Measurements from ENCODE around the gene MED12L.
"Not testable (repeated sequence)": the region's sequence is repeated elsewhere in the genome, so short reads cannot be mapped to it uniquely, and the experiment has no call there.

The MED12L gene

DNA sequence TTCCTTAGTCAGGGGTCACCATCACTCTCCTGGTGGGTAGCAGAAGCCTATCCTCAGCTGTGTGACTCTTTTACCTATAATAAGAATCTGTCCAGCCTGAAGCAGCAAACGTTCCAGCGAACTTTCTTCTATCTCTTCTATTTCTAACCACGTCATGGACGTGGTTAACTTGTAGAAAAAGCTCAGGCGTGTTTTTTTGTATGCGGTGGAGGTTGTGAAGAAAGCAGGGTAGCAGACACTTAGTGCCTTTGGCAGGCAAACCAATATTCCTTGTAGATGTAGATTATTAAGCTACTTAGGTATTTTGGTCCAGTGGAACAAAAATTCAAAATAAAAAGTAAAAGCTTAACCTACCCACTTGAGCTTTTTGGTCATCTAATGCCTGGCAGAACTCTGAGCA is 149.4 kb downstream of the MED12L start:
- TF ChIP-seq, protein P1, sequence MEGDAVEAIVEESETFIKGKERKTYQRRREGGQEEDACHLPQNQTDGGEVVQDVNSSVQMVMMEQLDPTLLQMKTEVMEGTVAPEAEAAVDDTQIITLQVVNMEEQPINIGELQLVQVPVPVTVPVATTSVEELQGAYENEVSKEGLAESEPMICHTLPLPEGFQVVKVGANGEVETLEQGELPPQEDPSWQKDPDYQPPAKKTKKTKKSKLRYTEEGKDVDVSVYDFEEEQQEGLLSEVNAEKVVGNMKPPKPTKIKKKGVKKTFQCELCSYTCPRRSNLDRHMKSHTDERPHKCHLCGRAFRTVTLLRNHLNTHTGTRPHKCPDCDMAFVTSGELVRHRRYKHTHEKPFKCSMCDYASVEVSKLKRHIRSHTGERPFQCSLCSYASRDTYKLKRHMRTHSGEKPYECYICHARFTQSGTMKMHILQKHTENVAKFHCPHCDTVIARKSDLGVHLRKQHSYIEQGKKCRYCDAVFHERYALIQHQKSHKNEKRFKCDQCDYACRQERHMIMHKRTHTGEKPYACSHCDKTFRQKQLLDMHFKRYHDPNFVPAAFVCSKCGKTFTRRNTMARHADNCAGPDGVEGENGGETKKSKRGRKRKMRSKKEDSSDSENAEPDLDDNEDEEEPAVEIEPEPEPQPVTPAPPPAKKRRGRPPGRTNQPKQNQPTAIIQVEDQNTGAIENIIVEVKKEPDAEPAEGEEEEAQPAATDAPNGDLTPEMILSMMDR (IDR thresholded peaks at IDR 0.05) = no peak

GRCh38 chr3:151236316-151236715 is 150.9 kb downstream of the MED12L start:
- Histone ChIP-seq H3K9ac (no peak overlapping the region), H3K27me3 (ENCODE audit: control insufficient read depth, insufficient read depth, low read length) (no peaks in the 10 kb centered on the region), H3K79me2 (no peaks in the 10 kb centered on the region), H3K4me2 (ENCODE audit: low read length) (no peak overlapping the region), H3K27ac (no peak overlapping the region), H3K36me3 (ENCODE audit: control insufficient read depth, insufficient read depth, low read length) (no peaks in the 10 kb centered on the region), H2AFZ (no peak overlapping the region), H3K4me1 (no peaks in the 10 kb centered on the region), H3K9me3 (ENCODE audit: control insufficient read depth, low read length) (no peaks in the 10 kb centered on the region), H3K4me3 (ENCODE audit: low read depth, low read length) (no peak overlapping the region)
- TF ChIP-seq, protein P1 (IDR thresholded peaks at IDR 0.05) = no peak

More for the DNA sequence above, 149.4 kb downstream of the MED12L start:
- H3K27me3 ChIP-seq (ENCODE audit: control insufficient read depth, insufficient read depth, low read length) = no peaks in the 10 kb centered on the region
- no peak overlapping the region for H2AFZ ChIP-seq
- no peaks in the 10 kb centered on the region for H3K9me3 ChIP-seq (ENCODE audit: control insufficient read depth, low read length)
- H3K4me1 ChIP-seq = no peaks in the 10 kb centered on the region
- no peak overlapping the region for H3K27ac ChIP-seq
- H3K4me3 ChIP-seq (ENCODE audit: low read depth, low read length) = no peak overlapping the region
- no peak overlapping the region for H3K9ac ChIP-seq
- H3K4me2 ChIP-seq (ENCODE audit: low read length) = no peak overlapping the region
- no peaks in the 10 kb centered on the region for H3K79me2 ChIP-seq
- no peaks in the 10 kb centered on the region for H3K36me3 ChIP-seq (ENCODE audit: control insufficient read depth, insufficient read depth, low read length)

GRCh38 chr3:151236736-151237135 is 151.3 kb downstream of the MED12L start:
- H3K4me2 ChIP-seq (ENCODE audit: low read length) = no peak overlapping the region
- H3K79me2 ChIP-seq = no peaks in the 10 kb centered on the region
- no peaks in the 10 kb centered on the region for H3K36me3 ChIP-seq (ENCODE audit: control insufficient read depth, insufficient read depth, low read length)
- no peak overlapping the region for H2AFZ ChIP-seq
- no peak overlapping the region for H3K27ac ChIP-seq
- H3K9ac ChIP-seq = no peak overlapping the region
- TF ChIP-seq, protein P1 (IDR thresholded peaks at IDR 0.05) = no peak
- H3K4me3 ChIP-seq (ENCODE audit: low read depth, low read length) = no peak overlapping the region
- H3K4me1 ChIP-seq = no peaks in the 10 kb centered on the region
- no peaks in the 10 kb centered on the region for H3K27me3 ChIP-seq (ENCODE audit: control insufficient read depth, insufficient read depth, low read length)
- H3K9me3 ChIP-seq (ENCODE audit: control insufficient read depth, low read length) = no peaks in the 10 kb centered on the region

- not testable (repeated sequence) for H3K27ac ChIP-seq; H3K4me3 ChIP-seq (ENCODE audit: low read depth, low read length); H3K4me2 ChIP-seq (ENCODE audit: low read length); H3K9ac ChIP-seq; H3K36me3 ChIP-seq (ENCODE audit: control insufficient read depth, insufficient read depth, low read length); H2AFZ ChIP-seq; H3K27me3 ChIP-seq (ENCODE audit: control insufficient read depth, insufficient read depth, low read length); H3K79me2 ChIP-seq; H3K9me3 ChIP-seq (ENCODE audit: control insufficient read depth, low read length); H3K4me1 ChIP-seq
Observed at GRCh38 chr3:151242006-151242405, 156.5 kb downstream of the MED12L start.

DNA sequence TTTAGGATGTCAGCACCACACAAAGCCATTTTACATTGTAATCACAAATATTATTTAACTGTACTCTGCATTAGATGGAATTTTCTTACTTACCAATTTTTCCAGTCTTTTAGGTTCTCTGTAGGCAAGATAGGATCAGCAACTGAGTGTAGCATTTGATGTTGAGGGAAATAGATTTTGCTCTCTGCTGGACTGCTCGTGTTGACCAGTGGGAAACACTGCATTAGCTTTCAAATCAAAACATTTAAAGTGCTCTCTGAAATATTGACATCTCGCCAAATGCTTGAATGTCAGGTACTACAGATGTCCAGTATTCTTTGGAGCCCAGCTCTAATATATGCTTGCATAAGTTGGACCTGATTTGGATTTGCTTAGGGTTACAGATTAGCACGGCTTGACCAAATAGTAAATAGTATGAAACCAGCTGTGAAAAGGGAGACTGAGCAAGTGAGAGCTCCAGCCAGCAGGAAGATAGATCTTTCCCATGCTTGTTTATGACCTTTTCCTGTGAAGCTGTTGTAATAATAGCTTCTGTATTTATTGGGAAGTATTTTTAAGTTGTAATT is 163.4 kb downstream of the MED12L start:
- H3K27ac ChIP-seq = no peak overlapping the region
- no peaks in the 10 kb centered on the region for H3K79me2 ChIP-seq
- H2AFZ ChIP-seq = no peak overlapping the region
- H3K9me3 ChIP-seq (ENCODE audit: control insufficient read depth, low read length) = no peaks in the 10 kb centered on the region
- H3K4me3 ChIP-seq (ENCODE audit: low read depth, low read length) = no peak overlapping the region
- TF ChIP-seq, protein P1 (IDR thresholded peaks at IDR 0.05) = no peak
- no peak overlapping the region for H3K9ac ChIP-seq
- H3K36me3 ChIP-seq (ENCODE audit: control insufficient read depth, insufficient read depth, low read length) = no peaks in the 10 kb centered on the region
- H3K27me3 ChIP-seq (ENCODE audit: control insufficient read depth, insufficient read depth, low read length) = no peaks in the 10 kb centered on the region
- H3K4me2 ChIP-seq (ENCODE audit: low read length) = no peak overlapping the region
- no peaks in the 10 kb centered on the region for H3K4me1 ChIP-seq
